Psoas muscle (tissue), 8 donors: ENCODE results near the gene SLC39A11. TPM values are rescaled to one million over a fixed set of nuclear protein-coding genes. Genes with fewer than 3 reads are reported as not detected.
"Not testable (repeated sequence)": the region's sequence is repeated elsewhere in the genome, so short reads cannot be mapped to it uniquely, and the experiment has no call there.

Experiments
- ATAC-seq, 4 donors: fragments of 200-7000 bp; cut with Tn5 transposase; one replicate each; pipeline ENCODE4 v1.9.1; 2020; ENCODE audit warnings: moderate library complexity in 3 of 4, mild to moderate bottlenecking in 2 of 4
- DNase-seq, 2 donors: peaks; one replicate each; pipeline ENCODE4 v3.0.0-alpha.2; 2020
- H3K27ac ChIP-seq: fragments of 200-600 bp; one replicate; pipeline ENCODE4 v1.8.0; 2022
- H3K27me3 ChIP-seq, 3 donors: fragments of 200-600 bp in 1 of 3; one replicate each; pipeline versions ENCODE4 v1.6.1 to v1.8.0; 2013 to 2022; ENCODE audit warnings: low read length in 2 of 3, mild to moderate bottlenecking in 2 of 3, moderate library complexity in 1 of 3; ENCODE audit not compliant: insufficient read depth in 3 of 3
- H3K36me3 ChIP-seq, 2 donors: fragments of 200-600 bp in 1 of 2; one replicate each; pipeline versions ENCODE4 v1.6.1 to v1.8.0; 2013 to 2022; ENCODE audit warnings: low read depth in 1 of 2, mild to moderate bottlenecking in 1 of 2, moderate library complexity in 1 of 2; ENCODE audit not compliant: insufficient read depth in 1 of 2
- H3K4me1 ChIP-seq: fragments of 200-600 bp; one replicate; pipeline ENCODE4 v1.8.0; 2022
- H3K4me3 ChIP-seq: fragments of 200-600 bp; one replicate; pipeline ENCODE4 v1.8.0; 2022; ENCODE audit warnings: mild to moderate bottlenecking
- H3K9me3 ChIP-seq: fragments of 200-600 bp; one replicate; pipeline ENCODE4 v1.8.0; 2022
- CTCF ChIP-seq: fragments of 200-600 bp; IDR thresholded peaks from one replicate; pipeline ENCODE4 v1.8.0; 2022; ENCODE audit warnings: antibody characterized with exemption
- WGBS, 3 donors: extraction: QIAGEN DNeasy Blood & Tissue Kit; methylation state at CpG; one replicate each; pipeline versions ENCODE4 v1.1.6 to v1.1.7; 2013; 5-methylcytosine and 5-hydroxymethylcytosine counted together
- intact Hi-C, 2 donors: fragments of 100-400 bp; cut with DNase I; formaldehyde crosslinking; loops; one replicate each; pipeline versions ENCODE4 v1.11.0 to v1.14.2; 2022
- polyA plus RNA-seq, 3 donors: library from polyadenylated mRNA; stranded (reverse); fragments of 200-250 nt; gene quantifications; one replicate each; pipeline ENCODE4 v1.2.3, GENCODE V29; 2013
- total RNA-seq, 4 donors: library from RNA; stranded (reverse); fragmentation: NEBNext Ultra II Directional in 2 of 4; extraction: Animal tissue kit (Norgen Biotek cat#: 25700) in 2 of 4; gene quantifications; one replicate each; pipeline versions ENCODE4 v1.2.1 to v1.2.4, GENCODE V29; 2021 to 2023
- donor health status: healthy with polysubstance abuse.
- donor health status: DM: no; HTN: no; CAD: no; lungs with moderate emphysema.
- donor health status: Bipolar disorder and iron deficiency.
- donor health status: healthy.
- donor health status: DM: yes; HTN: yes; CAD: no.
- donor health status: DM: no; HTN: no; CAD: no.
- donor health status: DM: no; HTN: no; CAD: no.
- donor health status: DM: yes; HTN: yes; CAD: no.

The SLC39A11 gene
- total and polyA plus RNA-seq, 7 donors = 1.6 to 9.7 (median 7.9) TPM

GRCh38 chr17:72825218-72825617 is 267.3 kb downstream of the SLC39A11 start:
- intact Hi-C loops = no loop called here
- 27 to 54% (median 51%) methylated on average over 1 of the region's 1 CpG for WGBS, 3 donors
- ATAC-seq (no peak), DNase-seq (no peak)
- H3K4me1 ChIP-seq = no peaks in the 10 kb centered on the region
- TF ChIP-seq CTCF = no peak
- no peaks in the 10 kb centered on the region for H3K27me3 ChIP-seq
- H3K27ac ChIP-seq = no peak overlapping the region
- peaks cover 0 to 2% of the 10 kb centered on the region in 2 donors for H3K36me3 ChIP-seq
- peaks cover 11% of the 10 kb centered on the region for H3K9me3 ChIP-seq
- no peak overlapping the region for H3K4me3 ChIP-seq

GRCh38 chr17:72824267-72824666 is 268.2 kb downstream of the SLC39A11 start:
- 96 to 98% (median 98%) methylated on average over 4 of the region's 4 CpGs for WGBS, 3 donors
- ATAC-seq = not testable (repeated sequence)

GRCh38 chr17:72822358-72823023 is 270.0 kb downstream of the SLC39A11 start:
- H3K27ac ChIP-seq = no peak overlapping the region
- TF ChIP-seq CTCF = no peak
- WGBS, 3 donors = 57 to 62% (median 60%) methylated on average over 5 of the region's 5 CpGs
- H3K4me1 ChIP-seq = no peaks in the 10 kb centered on the region
- peaks cover 0 to under 1% of the 10 kb centered on the region in 2 donors for H3K36me3 ChIP-seq
- no peak overlapping the region for H3K4me3 ChIP-seq
- H3K27me3 ChIP-seq = no peaks in the 10 kb centered on the region
- intact Hi-C loops = no loop called here
- no peak for ATAC-seq
- H3K9me3 ChIP-seq = peaks cover 11% of the 10 kb centered on the region
- no peak for DNase-seq

More at GRCh38 chr17:72824267-72824666, 268.2 kb downstream of the SLC39A11 start:
- H3K36me3 ChIP-seq, intact Hi-C loops, H3K4me1 ChIP-seq, DNase-seq, H3K27me3 ChIP-seq, H3K27ac ChIP-seq, H3K4me3 ChIP-seq: not testable (repeated sequence)
- H3K9me3 ChIP-seq = peaks cover 11% of the 10 kb centered on the region

- 62 to 68% (median 64%) methylated on average over 7 of the region's 7 CpGs for WGBS, 3 donors
- intact Hi-C loops = no loop called here
- Histone ChIP-seq H3K27ac (no peak overlapping the region), H3K9me3 (no peaks in the 10 kb centered on the region), H3K36me3 (no peaks in the 10 kb centered on the region), H3K4me1 (no peaks in the 10 kb centered on the region), H3K4me3 (no peak overlapping the region), H3K27me3 (no peaks in the 10 kb centered on the region)
- DNase-seq (no peak), ATAC-seq (no peak)
- TF ChIP-seq CTCF = no peak
Observed at GRCh38 chr17:72816406-72816805, 276.1 kb downstream of the SLC39A11 start.

- H3K9me3 ChIP-seq = peaks cover 4% of the 10 kb centered on the region
- no peaks in the 10 kb centered on the region for H3K36me3 ChIP-seq
- DNase-seq (no peak), ATAC-seq (no peak)
- intact Hi-C loops = no loop called here
- H3K4me1 ChIP-seq = no peaks in the 10 kb centered on the region
- no peaks in the 10 kb centered on the region for H3K27me3 ChIP-seq
- no peak overlapping the region for H3K4me3 ChIP-seq
- WGBS, 3 donors = 37 to 61% (median 51%) methylated on average over 5 of the region's 5 CpGs
- H3K27ac ChIP-seq = no peak overlapping the region
- no peak for TF ChIP-seq CTCF
Observed at GRCh38 chr17:72813481-72813880, 279.0 kb downstream of the SLC39A11 start.
